NT2/D1 (cell line): ENCODE results near the gene ANKDD1B.

Source experiments
- SUZ12 ChIP-seq: IDR thresholded peaks from 2 replicates; pipeline ENCODE4 v1.6.1; 2011; ENCODE audit not compliant: insufficient read length, insufficient read depth; ENCODE audit errors: extremely low read depth
- YY1 ChIP-seq: IDR thresholded peaks from 2 replicates; pipeline ENCODE4 v1.6.1; 2011; ENCODE audit not compliant: insufficient read length, insufficient read depth
- ZNF274 ChIP-seq: IDR thresholded peaks from 2 replicates; pipeline ENCODE4 v1.6.1; 2011; ENCODE audit warnings: mild to moderate bottlenecking, low read depth, low read length

- TF ChIP-seq YY1 (no peak), ZNF274 (no peak), SUZ12 (no peak)
Observed at GRCh38 chr5:75711151-75711550, 99.9 kb downstream of the ANKDD1B start.
